Breast epithelium (tissue), 3 donors: ENCODE results near the gene MAML3.

Source experiments
- POLR2A ChIP-seq: fragments of 450-650 bp; IDR thresholded peaks from one replicate; pipeline ENCODE4 v1.6.1; 2016; ENCODE audit warnings: antibody characterized with exemption, mild to moderate bottlenecking, moderate library complexity
- POLR2AphosphoS5 ChIP-seq, 3 donors: sonication (generic); formaldehyde crosslinking; IDR thresholded peaks; one replicate each; pipeline ENCODE4 v1.6.1; 2017; ENCODE audit warnings: antibody characterized with exemption in 3 of 3
- TF ChIP-seq, protein P1 (sequence below), 3 donors: fragments of 450-650 bp; IDR thresholded peaks; one replicate each; pipeline ENCODE4 v1.5.1; 2016 to 2017; ENCODE audit warnings: antibody characterized with exemption in 3 of 3, mild to moderate bottlenecking in 3 of 3, moderate library complexity in 3 of 3

DNA sequence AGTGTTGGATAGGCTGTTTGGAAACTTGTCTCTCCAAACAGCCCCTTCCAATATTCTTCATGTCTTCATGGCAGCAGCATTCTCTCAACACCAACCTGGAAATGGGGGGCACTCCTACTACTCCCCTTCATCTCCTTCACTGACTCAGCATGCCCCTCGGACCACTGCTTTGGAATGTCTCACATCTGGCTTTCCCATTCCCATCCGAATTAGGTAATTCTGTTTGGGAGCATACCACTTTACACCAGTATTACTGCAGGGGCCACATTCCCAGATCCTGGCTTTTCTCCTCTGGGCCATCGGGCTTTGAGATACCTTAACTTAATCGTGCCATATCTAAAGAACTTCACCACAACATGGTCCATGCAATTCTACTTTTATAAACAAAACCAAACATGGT lies 100.8 kb downstream of the MAML3 start:
- no peak for TF ChIP-seq POLR2AphosphoS5 (IDR thresholded peaks at IDR 0.05)
- TF ChIP-seq, protein P1, sequence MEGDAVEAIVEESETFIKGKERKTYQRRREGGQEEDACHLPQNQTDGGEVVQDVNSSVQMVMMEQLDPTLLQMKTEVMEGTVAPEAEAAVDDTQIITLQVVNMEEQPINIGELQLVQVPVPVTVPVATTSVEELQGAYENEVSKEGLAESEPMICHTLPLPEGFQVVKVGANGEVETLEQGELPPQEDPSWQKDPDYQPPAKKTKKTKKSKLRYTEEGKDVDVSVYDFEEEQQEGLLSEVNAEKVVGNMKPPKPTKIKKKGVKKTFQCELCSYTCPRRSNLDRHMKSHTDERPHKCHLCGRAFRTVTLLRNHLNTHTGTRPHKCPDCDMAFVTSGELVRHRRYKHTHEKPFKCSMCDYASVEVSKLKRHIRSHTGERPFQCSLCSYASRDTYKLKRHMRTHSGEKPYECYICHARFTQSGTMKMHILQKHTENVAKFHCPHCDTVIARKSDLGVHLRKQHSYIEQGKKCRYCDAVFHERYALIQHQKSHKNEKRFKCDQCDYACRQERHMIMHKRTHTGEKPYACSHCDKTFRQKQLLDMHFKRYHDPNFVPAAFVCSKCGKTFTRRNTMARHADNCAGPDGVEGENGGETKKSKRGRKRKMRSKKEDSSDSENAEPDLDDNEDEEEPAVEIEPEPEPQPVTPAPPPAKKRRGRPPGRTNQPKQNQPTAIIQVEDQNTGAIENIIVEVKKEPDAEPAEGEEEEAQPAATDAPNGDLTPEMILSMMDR (IDR thresholded peaks at IDR 0.05): no peak
- no peak for TF ChIP-seq POLR2A
